CD4-positive, alpha-beta T cell treated with Interleukin-6 at 100 ng/mL for 8 hours (primary cell): ENCODE data around the gene CCNT2.
"Not testable (repeated sequence)": the region's sequence is repeated elsewhere in the genome, so short reads cannot be mapped to it uniquely, and the experiment has no call there.

Experiments used
- DNase-seq: peaks from one replicate; pipeline ENCODE4 v3.0.0-alpha.2; 2020; ENCODE audit warnings: mixed read lengths, low spot score

The CCNT2 gene

GRCh38 chr2:134919341-134920210 lies 954 bp downstream of the CCNT2 start:
- DNase-seq, result peak; percentile 12

DNA sequence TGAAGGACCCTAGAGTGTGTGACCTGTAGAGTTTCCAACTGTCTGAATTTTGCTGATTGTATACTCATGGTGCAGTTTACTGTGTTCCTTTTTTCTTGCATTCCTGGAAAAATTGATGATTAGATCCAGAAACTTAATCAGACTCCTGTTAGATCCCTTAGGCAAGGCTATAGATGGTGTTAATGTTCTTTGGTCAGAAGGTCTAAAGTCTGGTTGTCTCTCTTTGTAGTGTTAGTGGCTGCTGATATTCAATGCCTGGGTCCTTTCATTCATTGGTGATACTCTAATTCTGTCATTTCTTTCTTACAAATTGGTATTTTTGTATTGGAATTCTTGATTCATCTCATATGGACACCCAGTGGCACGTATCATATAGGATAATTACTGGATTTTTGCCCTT lies 6.3 kb downstream of the CCNT2 start:
- DNase-seq, result no peak

DNA sequence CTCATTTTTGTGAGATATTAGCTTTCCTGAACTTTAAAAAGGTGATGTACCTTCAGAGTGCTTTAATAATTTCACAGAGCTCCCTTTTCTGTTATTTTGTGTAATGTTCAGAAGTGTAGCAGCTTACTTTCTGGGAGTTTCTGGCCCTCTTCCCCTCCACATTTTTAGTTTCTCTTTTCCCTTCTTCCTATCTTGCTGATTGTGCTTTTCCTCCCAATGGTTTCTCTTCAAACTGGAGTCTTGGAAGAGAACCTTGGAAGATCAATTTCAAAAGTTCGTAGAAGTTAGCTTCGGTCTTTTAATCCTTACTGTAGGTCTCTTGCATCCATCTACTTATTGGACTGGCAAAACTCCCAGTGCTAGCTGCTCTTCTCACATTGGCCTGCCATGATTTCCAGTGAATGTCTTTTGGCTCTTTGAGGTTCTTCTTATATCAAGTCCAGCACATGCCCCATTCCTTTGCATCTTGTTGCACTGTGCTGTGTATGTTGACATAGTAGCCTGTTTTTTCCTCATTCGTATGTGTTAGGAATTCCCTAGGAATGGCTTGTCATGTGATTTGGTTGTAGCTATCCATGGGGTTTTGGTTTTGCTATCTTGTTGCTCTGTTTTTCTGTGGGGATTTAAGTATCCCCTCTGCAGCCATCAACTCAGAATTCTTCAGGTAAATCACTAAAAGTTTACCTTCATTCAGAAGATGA lies 7.8 kb downstream of the CCNT2 start:
- no peak for DNase-seq

- DNase-seq, result no peak
Observed at GRCh38 chr2:134927195-134927594, 8.6 kb downstream of the CCNT2 start.

- DNase-seq, result no peak
Observed at GRCh38 chr2:134932864-134933526, 14.4 kb downstream of the CCNT2 start.

DNA sequence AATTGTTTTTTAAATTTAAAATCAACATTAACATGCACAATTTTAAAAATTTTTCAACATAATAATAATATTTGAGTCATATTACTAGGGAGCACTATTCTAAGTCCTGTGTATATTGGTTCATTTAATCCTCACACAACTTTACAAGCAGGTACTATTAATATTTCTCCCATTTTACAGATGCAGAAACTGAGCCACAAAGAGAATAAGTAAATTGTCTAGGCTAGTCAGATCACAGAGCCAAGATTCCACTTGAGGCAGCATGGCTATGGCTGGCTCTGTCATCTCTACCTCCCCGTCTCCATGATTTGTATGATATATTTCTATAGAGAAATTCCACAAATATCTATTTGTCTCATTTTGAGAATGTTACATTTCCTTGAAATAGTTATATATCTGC lies 15.1 kb downstream of the CCNT2 start:
- no peak for DNase-seq

DNA sequence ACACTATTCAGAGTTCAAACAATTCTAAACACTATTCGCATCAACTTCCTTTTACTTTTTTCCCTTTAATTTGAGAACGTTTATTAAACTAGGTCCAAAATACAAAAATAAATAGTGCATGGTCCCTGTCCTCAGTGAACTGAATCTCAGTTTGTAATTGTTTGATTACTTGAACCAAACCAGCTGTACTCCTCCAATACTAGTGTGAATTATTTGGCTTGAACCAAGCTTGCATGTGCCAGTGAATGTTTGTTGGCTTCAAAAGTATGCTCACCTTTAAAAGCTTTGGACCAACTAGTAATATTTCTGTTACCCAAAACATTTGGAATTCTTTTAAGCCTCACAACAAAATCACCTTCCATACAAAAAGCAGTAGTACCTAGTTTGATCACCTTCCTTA lies 15.5 kb downstream of the CCNT2 start:
- no peak for DNase-seq

DNA sequence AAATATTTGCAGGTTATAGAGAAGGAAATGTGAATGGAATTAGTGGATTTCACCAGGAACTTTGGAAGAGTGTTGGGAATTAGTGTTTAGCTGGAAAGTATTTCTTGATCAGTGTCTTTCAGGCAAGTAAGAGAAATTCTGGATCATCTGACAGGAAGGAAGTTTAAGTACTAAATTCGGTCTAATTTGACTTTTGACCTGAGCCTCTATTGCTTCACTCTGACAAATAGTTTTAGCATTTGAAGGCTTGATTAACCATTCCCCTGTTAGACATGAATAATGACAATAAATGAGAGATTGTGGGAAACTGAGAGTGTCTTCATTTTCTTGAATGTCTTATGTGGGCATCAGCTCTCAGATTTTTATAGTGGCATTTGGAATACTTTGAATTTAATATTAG lies 16.0 kb downstream of the CCNT2 start:
- DNase-seq, result no peak

DNA sequence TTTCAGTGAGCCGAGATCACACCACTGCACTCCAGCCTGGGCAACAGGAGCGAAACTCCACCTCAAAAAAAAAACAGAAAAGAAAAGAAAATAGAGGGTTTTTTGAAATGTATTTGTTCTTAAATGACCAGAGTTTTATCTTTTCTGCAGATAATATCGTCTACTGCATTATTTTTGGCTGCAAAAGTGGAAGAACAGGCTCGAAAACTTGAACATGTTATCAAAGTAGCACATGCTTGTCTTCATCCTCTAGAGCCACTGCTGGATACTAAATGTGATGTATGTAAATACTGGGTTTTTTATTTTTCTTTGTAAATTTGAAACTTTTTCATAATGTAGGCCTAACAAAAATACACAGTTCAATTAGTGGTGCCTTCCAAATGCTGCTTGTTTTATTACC lies 18.1 kb downstream of the CCNT2 start:
- DNase-seq, result no peak

DNA sequence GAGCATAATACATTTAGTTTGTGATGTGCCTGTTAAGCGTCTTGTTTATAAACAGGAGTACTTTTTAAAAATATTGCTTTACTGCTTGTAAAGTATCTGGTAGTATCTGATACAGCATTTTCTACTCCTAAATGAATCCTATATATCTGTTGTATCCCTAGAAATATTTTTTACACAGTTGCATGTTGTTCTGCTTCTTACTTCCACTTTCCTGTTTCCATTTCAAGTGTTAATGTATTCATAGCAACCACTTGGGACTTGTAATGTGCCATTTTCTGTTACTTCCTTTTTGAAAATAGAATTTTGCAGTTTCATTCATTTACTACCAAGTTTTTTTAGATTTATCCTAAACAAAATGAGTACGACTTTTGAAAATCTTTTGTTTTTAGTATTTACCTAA lies 24.9 kb downstream of the CCNT2 start:
- DNase-seq, result no peak

DNA sequence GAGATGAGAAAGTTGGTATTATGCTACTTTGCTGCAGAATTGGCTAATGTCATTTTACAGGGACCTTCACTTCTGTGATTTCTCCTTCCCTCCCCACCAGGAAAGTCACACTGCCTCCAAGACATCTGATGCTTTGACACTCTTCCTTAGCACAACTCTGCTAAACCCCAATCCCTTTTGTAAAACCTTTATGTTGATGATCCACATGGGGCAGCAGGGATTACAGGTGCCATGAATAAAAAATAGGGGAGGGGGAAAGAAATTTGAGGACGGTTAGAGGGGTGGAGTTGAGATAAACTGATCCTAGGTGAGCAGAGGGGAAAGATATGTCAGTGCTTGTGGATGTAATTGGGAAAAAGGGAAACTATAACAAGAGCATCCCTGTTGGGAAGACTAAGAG lies 26.4 kb downstream of the CCNT2 start:
- DNase-seq, result no peak

GRCh38 chr2:134946073-134946472 lies 27.5 kb downstream of the CCNT2 start:
- DNase-seq, result no peak

DNA sequence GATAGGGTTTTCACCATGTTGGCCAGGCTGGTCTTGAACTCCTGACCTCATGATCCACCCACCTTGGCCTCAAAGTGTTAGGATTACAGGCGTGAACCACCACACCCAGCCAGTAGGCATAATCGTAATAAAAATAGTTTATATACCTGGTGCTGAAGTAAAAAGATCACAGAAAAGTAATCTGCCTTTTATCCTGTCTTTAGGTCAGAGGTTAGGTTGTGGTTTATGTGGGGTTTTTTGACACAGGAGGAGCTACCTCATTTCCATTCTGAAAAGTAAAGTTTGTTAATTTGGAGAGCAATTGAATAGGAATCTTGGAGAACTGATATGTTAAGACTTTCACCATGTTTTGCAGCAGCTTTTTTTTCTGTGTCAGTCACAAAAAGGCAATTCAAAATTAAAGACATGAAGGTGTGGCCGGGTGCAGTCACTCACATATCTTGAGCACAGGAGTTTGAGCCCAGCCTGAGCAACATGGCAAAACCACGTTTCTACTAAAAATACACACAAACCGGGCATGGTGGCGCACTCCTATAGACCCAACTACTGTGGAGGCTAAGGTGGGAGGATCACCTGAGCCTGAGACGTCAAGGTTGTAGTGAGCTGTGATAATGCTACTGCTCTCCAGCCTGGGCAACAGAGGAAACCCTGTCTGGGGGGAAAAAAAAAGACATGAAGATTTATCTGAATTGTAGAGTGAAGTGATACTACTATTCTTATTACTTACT lies 31.5 kb downstream of the CCNT2 start:
- DNase-seq, result no peak

DNA sequence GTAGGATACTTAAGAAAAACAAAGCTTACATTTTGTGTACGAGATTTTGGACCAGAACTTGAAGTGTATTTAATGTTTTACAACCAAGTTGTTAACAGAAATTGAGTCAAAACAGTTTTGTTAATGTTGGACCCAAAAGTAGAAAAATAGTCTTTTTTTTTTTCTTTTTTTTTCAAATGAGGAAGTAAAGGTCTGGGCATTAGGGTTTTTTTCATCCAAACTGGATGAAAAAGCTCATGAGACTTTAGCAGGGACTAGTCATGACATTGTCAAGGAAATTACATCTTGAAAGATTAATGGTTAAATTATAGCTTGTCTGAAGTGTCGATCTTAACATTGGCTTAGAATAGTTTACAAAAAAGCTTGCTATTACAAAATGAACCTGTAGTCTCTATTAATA lies 32.3 kb downstream of the CCNT2 start:
- DNase-seq, result no peak

DNA sequence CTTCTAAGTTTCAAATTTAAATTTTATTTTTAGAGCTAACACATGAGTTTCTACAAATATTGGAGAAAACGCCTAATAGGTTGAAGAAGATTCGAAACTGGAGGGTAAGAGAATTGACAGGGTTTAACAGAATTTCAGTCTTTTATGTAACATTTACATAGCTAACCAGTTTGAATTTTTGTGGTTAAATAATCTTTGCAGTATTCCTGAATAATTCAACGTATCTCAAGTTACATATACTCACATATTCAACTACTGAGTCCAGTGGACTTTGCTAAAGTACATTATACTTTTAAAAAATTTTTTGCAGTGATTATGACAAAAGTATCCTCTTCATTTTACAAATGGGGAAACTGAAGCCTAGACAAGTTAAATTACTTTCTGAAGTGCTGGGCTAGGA lies 34.0 kb downstream of the CCNT2 start:
- DNase-seq, result no peak

DNA sequence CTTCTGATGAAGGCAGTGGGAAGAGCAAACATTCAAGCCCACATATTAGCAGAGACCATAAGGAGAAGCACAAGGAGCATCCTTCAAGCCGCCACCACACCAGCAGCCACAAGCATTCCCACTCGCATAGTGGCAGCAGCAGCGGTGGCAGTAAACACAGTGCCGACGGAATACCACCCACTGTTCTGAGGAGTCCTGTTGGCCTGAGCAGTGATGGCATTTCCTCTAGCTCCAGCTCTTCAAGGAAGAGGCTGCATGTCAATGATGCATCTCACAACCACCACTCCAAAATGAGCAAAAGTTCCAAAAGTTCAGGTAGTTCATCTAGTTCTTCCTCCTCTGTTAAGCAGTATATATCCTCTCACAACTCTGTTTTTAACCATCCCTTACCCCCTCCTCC lies 35.4 kb downstream of the CCNT2 start:
- DNase-seq, result no peak

DNA sequence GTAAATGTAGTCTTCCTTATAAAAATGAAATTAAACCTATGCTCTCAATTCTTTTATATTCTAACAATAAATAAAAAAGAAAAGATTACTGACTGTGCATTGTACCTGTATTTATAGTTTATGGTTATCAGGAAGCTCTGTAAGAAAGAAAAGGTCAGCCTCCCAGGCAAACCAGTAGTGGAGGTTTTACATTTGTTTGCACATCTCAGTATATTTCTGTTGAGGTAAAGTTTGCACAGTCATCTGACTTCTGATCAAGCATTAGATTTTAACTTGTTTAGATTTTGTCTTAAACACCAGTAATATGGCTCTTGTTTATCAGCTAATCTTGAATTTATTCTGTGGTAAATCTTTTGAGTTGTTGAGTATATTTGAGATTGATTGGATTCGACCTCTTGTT lies 37.1 kb downstream of the CCNT2 start:
- DNase-seq, result no peak

DNA sequence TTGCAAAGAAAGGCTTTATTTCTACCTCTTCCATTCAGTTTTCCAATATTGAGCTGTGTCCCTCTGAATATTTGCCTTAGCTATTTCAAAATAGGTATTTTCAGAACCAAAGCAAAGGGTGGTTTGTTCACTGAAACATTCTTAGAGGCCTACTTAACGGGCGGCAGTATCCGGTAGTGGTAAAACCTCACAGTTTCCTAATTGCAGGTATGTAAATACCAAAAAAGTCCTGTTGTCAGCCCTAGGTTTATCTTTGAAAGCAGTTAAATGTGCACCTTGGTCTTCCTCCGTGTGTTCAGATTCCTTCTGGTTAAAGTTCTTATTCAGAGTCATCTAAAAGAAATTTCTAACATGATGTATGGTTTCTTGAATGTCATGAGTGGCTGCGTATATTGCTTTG lies 38.9 kb downstream of the CCNT2 start:
- DNase-seq, result no peak

GRCh38 chr2:134967166-134967565 lies 48.5 kb downstream of the CCNT2 start:
- not testable (repeated sequence) for DNase-seq

DNA sequence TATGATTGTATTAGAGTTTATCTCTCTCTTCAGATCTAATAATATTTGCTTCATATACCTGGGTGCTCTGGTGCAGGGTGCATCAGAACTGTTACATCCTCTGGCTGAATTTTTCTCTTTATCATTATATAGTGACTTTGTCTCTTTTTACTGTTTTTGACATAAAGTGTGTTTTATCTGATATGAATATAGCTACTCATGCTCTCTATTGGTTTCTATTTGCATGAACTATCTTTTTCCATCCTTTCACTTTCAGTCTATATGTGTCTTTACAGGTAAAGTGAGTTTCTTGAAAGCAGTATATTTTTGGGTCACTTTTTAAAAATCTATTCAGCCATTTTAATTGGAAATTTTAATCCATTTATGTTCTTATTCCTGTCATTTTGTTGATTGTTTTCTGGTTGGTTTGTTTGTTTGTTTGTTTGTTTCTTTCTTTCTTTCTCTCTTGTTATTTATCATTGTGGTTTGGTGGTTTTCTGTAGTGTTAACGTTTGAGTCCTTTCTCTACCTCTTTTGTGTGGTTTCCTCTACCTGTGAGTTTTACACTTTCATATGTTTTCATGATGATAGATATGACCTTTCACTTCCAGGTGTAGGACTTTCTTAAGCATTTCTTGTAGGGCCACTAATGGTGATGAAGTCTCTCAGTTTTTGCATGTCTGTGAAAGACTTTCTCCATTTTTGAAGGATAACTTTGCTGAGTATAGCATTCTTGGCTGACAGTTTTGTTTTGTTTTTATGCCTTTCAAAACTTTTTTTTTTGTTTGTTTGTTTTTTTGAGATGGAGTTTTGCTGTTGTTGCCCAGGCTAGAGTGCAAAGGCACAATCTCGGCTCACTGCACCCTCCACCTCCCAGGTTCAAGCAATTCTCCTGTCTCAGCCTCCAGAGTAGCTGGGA lies 54.9 kb downstream of the CCNT2 start:
- no peak for DNase-seq

- DNase-seq, result no peak
Observed at GRCh38 chr2:134975281-134976009, 56.8 kb downstream of the CCNT2 start.
